Measurements from ENCODE around the gene PTN. TPM values are rescaled to one million over a fixed set of nuclear protein-coding genes. Genes with fewer than 3 reads are reported as not detected.

The PTN gene, protein sequence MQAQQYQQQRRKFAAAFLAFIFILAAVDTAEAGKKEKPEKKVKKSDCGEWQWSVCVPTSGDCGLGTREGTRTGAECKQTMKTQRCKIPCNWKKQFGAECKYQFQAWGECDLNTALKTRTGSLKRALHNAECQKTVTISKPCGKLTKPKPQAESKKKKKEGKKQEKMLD
- not detected for total RNA-seq

DNA sequence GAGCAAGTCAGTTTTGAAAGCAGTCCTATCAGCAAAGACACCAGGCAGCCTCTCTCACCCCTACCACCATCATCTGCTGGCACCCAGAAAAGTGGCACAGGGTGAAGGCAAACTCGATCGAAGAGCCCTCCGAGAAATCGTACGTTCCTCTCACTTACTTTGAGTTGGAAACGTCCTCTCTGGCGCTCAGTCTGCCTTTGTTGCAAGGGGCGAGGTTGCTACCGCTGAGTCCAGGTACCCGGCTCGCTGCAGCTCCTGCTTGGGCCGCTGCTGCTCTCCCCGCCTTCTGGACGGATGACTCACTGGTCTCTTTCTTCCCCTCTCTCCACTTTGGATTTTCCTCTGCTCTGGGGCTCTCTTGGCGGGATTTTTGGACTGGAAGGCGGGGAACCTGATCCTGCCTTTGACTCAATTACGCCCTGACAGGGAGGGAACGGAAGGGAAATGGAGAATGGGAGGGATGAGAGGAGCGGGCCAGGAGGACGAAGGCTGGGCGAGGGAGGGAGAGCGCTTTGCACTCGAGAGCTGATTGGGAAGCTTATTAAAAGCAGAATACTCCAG, at the start of gene PTN:
TSS of gene PTN (minus strand) at position 453 of the 561 bp plus-strand sequence. CDS start 88,760 bp downstream, outside the sequence.
- Mint-ChIP-seq H3K27me3 (ENCODE audit: low read depth) (peaks cover 16% of the 10 kb centered on the region), H3K27ac (no peak within 1 kb of the TSS), H3K4me1 (ENCODE audit: low read depth) (peaks cover 2% of the 10 kb centered on the region), H3K36me3 (ENCODE audit: low read depth) (no peaks in the 10 kb centered on the region), H3K9me3 (peaks cover 2% of the 10 kb centered on the region), H3K4me3 (no peak within 1 kb of the TSS)
- intact Hi-C loops (cut with micrococcal nuclease): no loop called here
- DNase-seq: no peak
- CTCF ChIA-PET: no interaction called here

DNA sequence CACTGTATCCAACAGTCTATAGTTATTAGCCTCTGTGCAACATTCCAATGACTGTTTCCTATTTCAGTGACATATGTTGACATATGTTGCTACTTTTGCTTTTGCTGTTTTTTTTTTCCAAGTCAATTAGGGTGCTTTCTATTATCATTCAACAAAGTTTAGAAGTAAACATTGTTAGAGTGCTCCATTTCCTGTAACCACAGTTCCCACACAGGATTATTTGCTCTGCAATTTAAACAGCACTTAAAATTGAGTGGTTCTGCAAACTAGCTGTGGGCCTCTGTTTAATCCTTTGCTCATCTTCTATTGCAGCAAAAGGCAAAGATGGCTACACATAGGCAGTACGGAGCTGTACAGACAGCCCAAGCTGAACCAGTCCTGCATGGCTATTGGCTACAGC, 46.5 kb upstream of the PTN start:
- DNase-seq: no peak
- H3K9me3 Mint-ChIP-seq: no peaks in the 10 kb centered on the region
- intact Hi-C loops (cut with micrococcal nuclease): no loop called here
- no peaks in the 10 kb centered on the region for H3K36me3 Mint-ChIP-seq (ENCODE audit: low read depth)
- H3K4me1 Mint-ChIP-seq (ENCODE audit: low read depth): no peaks in the 10 kb centered on the region
- H3K27me3 Mint-ChIP-seq (ENCODE audit: low read depth): peaks cover 2% of the 10 kb centered on the region
- no peak overlapping the region for H3K4me3 Mint-ChIP-seq
- CTCF ChIA-PET: no interaction called here
- H3K27ac Mint-ChIP-seq: no peak overlapping the region

DNA sequence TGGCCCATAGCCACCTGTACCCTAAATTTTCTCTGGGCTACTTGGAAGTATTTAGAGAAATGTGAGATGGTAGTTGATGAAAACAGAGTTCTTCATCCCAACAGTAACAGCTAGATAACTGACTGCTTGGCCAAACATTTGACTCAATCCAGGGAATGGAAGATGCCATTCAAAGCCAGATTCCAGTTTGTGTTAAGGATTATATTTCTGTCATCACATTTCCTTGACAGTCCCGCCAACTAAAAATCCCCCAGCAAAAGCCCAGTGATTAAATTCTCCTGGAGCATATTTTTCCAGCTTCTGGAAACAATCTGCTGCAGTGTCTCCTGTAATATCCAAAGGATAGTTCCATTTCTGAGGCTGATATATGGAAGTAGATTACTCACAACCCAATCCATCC, 45.4 kb upstream of the PTN start:
- Mint-ChIP-seq H3K9me3 (no peaks in the 10 kb centered on the region), H3K4me1 (ENCODE audit: low read depth) (no peaks in the 10 kb centered on the region), H3K36me3 (ENCODE audit: low read depth) (no peaks in the 10 kb centered on the region), H3K27ac (no peak overlapping the region), H3K4me3 (no peak overlapping the region), H3K27me3 (ENCODE audit: low read depth) (peaks cover 2% of the 10 kb centered on the region)
- DNase-seq: no peak
- intact Hi-C loops (cut with micrococcal nuclease): no loop called here
- CTCF ChIA-PET: no interaction called here

DNA sequence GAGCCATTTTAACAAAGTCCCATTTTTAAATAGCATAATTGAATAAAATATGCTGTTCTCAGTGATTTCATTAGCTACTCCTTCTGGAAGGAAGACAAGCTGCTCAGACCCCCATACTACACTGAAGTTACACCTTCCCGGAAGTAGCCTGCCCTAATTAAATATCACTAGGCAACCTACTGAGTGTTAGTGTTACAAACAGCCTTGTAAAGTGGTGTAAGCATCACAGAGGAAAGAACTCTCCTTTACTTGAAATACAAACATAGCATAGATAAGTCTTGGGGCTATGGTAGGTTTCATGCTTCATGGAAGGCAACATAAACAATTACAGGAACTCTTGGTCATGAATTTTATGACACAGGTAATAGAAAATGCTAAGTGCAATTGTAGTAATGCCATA, 43.4 kb upstream of the PTN start:
- H3K36me3 Mint-ChIP-seq (ENCODE audit: low read depth): no peaks in the 10 kb centered on the region
- no peak overlapping the region for H3K4me3 Mint-ChIP-seq
- H3K27ac Mint-ChIP-seq: no peak overlapping the region
- intact Hi-C loops (cut with micrococcal nuclease): no loop called here
- no peaks in the 10 kb centered on the region for H3K9me3 Mint-ChIP-seq
- CTCF ChIA-PET: interaction anchor here (1.1 kb wide), 1 partner anchor 21 kb away, joined by 3 read pairs; no protein-coding TSS in a partner anchor
- DNase-seq: no peak
- H3K4me1 Mint-ChIP-seq (ENCODE audit: low read depth): no peaks in the 10 kb centered on the region
- H3K27me3 Mint-ChIP-seq (ENCODE audit: low read depth): peaks cover 2% of the 10 kb centered on the region

DNA sequence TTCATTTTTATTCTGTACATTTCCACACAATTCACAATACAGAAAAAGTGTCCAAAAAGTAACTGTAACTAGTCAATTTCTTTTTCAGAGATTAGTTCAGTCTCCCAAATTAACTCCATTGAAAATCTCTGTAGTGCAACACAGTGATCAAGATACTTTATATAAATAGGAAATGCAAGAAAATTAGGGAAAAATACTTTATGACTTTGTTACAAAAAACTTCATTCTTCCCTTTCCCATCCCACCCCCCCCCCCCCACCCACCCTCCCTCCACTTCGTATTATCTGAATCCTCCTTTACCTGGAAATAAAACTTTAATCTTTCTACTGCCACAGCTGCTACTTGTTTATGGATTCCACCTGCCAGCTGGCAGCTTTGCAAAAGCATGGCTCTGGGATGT, 37.5 kb upstream of the PTN start:
- no peak for DNase-seq
- H3K9me3 Mint-ChIP-seq: peaks cover 10% of the 10 kb centered on the region
- no peaks in the 10 kb centered on the region for H3K36me3 Mint-ChIP-seq (ENCODE audit: low read depth)
- H3K27ac Mint-ChIP-seq: no peak overlapping the region
- no peaks in the 10 kb centered on the region for H3K27me3 Mint-ChIP-seq (ENCODE audit: low read depth)
- intact Hi-C loops (cut with micrococcal nuclease): no loop called here
- H3K4me3 Mint-ChIP-seq: no peak overlapping the region
- CTCF ChIA-PET: no interaction called here
- no peaks in the 10 kb centered on the region for H3K4me1 Mint-ChIP-seq (ENCODE audit: low read depth)

DNA sequence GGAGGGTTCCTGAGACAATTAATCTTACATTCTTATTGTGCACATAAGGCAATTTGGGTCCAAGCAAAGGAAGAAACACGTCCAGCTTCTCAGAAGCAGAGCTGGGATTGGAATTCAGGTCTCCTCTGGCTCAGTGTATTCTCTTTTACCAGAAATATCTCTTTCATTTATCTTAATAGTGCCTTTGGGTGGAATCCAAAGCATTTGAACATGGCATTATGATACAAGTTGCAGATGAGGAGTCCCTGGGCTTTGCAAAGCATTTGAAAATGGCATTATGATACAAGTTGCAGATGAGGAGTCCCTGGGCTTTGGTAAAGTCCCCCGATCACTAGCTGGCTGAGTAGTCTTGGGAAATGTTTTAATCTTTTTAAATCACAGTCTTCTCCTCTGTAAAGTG, 30.0 kb upstream of the PTN start:
- CTCF ChIA-PET: interaction anchor here (1.2 kb wide), 1 partner anchor 9 kb away, joined by 3 read pairs; no protein-coding TSS in a partner anchor
- Mint-ChIP-seq H3K27me3 (ENCODE audit: low read depth) (no peaks in the 10 kb centered on the region), H3K9me3 (peaks cover 9% of the 10 kb centered on the region), H3K36me3 (ENCODE audit: low read depth) (no peaks in the 10 kb centered on the region), H3K4me1 (ENCODE audit: low read depth) (no peaks in the 10 kb centered on the region), H3K4me3 (no peak overlapping the region), H3K27ac (no peak overlapping the region)
- intact Hi-C loops (cut with micrococcal nuclease): no loop called here
- no peak for DNase-seq

DNA sequence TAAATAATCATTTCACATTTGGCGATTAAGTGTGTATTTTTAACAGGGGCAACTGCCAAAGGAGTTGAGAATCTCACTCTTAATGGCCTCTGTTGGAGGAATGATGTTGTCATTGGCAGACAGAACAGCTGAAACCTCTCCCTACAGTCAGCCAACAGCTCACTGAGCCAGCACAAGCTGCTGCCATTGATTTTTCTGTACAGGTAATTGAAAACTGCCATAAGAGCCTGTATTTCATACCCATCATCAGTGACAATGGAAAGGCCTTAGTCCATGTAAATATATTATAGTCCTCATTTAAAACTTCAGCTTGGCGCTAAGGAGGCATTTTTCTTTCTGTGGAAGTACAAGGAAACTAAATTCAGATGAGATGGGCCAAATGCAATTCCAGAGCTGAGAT, 28.1 kb upstream of the PTN start:
- no peaks in the 10 kb centered on the region for H3K27me3 Mint-ChIP-seq (ENCODE audit: low read depth)
- intact Hi-C loops (cut with micrococcal nuclease): no loop called here
- no peaks in the 10 kb centered on the region for H3K36me3 Mint-ChIP-seq (ENCODE audit: low read depth)
- DNase-seq: no peak
- no peak overlapping the region for H3K27ac Mint-ChIP-seq
- no peak overlapping the region for H3K4me3 Mint-ChIP-seq
- H3K4me1 Mint-ChIP-seq (ENCODE audit: low read depth): no peaks in the 10 kb centered on the region
- H3K9me3 Mint-ChIP-seq: peaks cover 2% of the 10 kb centered on the region
- CTCF ChIA-PET: no interaction called here

DNA sequence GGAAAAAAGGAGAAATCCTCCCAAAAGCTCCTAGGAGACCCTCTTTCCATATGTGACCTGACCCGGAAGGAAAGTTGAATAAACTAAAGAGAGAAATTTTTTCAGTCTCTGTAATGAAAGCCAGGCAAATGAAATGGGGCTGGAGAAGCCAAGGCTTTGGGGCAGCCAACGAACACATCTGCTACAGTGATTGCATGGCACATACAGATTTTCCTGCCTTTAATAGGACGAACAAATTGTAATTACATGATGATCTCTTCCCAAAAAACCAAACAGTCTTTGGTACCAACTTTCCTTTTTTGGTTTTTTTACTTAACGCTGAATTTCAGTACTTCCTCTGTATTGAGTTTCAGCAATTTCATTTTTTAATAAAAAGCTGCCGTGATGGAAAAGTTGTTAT, 23.5 kb upstream of the PTN start:
- no peak overlapping the region for H3K27ac Mint-ChIP-seq
- no peak overlapping the region for H3K4me3 Mint-ChIP-seq
- intact Hi-C loops (cut with micrococcal nuclease): no loop called here
- H3K4me1 Mint-ChIP-seq (ENCODE audit: low read depth): no peaks in the 10 kb centered on the region
- H3K9me3 Mint-ChIP-seq: peaks cover 18% of the 10 kb centered on the region
- CTCF ChIA-PET: no interaction called here
- DNase-seq: no peak
- H3K27me3 Mint-ChIP-seq (ENCODE audit: low read depth): no peaks in the 10 kb centered on the region
- H3K36me3 Mint-ChIP-seq (ENCODE audit: low read depth): peaks cover 1% of the 10 kb centered on the region

DNA sequence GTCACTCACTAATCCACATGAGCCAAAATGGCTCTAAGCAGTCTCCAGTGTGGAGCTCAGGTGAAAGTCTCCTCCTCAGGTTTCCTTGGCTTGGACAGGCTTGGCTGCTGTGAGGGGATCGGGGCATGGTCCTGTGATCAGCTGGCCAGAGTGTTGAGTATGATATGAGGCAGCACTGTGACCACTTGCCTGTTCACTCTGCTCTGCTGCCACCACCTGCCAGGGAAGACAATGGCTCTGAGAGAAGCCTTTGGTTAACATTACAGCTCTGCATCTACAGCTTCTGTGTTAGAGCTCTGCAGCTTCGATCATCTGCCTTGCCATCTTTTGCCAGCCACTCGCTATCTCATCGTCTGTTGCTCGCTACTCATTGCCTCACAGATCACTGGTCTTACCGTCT, 20.1 kb upstream of the PTN start:
- CTCF ChIA-PET: interaction anchor here (0.7 kb wide), 1 partner anchor 9 kb away, joined by 3 read pairs; no protein-coding TSS in a partner anchor
- Mint-ChIP-seq H3K4me1 (ENCODE audit: low read depth) (no peaks in the 10 kb centered on the region), H3K27me3 (ENCODE audit: low read depth) (peaks cover 2% of the 10 kb centered on the region), H3K27ac (no peak overlapping the region), H3K9me3 (peaks cover 28% of the 10 kb centered on the region), H3K36me3 (ENCODE audit: low read depth) (peaks cover 3% of the 10 kb centered on the region), H3K4me3 (no peak overlapping the region)
- no peak for DNase-seq
- intact Hi-C loops (cut with micrococcal nuclease): no loop called here

DNA sequence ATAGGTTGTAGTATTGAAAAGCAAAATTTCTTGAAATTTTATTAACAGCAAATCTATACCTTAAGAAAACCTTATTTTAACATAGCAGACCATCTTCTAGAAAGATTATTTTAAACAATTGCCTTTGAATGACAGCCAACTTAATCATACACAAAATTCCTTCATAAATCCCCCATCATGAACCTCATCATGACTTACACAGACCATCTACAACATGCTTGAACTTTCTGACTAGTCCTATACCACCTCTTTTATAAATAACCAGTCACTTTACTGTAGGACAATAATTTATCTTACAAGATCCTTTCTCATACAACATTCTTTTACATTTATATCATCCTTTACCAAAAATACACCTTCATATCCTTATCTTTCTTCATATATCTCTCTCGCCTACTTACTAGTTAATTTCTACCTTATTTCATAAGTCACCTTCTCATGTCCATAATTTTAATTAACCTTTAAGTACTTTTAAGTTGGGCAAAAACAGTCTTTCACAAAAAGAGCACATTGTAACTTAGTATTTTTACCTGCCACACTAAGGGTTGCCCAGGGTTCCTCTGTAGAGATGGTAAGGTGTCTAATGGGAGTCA, 16.6 kb upstream of the PTN start:
- no peaks in the 10 kb centered on the region for H3K4me1 Mint-ChIP-seq (ENCODE audit: low read depth)
- intact Hi-C loops (cut with micrococcal nuclease): no loop called here
- no peak for DNase-seq
- CTCF ChIA-PET: no interaction called here
- peaks cover 3% of the 10 kb centered on the region for H3K36me3 Mint-ChIP-seq (ENCODE audit: low read depth)
- H3K27me3 Mint-ChIP-seq (ENCODE audit: low read depth): peaks cover 2% of the 10 kb centered on the region
- peaks cover 26% of the 10 kb centered on the region for H3K9me3 Mint-ChIP-seq
- H3K4me3 Mint-ChIP-seq: no peak overlapping the region
- no peak overlapping the region for H3K27ac Mint-ChIP-seq

DNA sequence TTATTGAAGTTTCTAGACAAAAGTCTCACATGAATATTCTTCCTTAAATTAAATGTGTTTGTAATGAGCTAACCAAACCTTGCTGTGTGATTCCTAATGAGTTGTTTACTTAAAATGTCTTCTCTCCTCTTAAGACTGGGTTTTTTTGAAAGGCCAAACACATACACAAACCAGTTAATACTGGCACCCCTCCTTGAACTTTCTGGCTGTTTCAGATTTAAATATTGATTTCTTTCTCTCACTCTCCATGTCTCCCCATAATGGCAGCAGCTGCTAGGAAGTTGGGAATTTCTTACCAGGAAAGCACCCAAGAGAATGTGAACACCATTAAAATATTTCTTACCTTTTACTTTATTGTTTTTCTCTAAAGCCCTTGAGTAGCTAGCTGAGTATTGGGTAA, 11.4 kb upstream of the PTN start:
- no peak for DNase-seq
- H3K9me3 Mint-ChIP-seq: peaks cover 5% of the 10 kb centered on the region
- CTCF ChIA-PET: no interaction called here
- no peak overlapping the region for H3K27ac Mint-ChIP-seq
- no peaks in the 10 kb centered on the region for H3K27me3 Mint-ChIP-seq (ENCODE audit: low read depth)
- H3K4me1 Mint-ChIP-seq (ENCODE audit: low read depth): no peaks in the 10 kb centered on the region
- intact Hi-C loops (cut with micrococcal nuclease): no loop called here
- H3K36me3 Mint-ChIP-seq (ENCODE audit: low read depth): no peaks in the 10 kb centered on the region
- H3K4me3 Mint-ChIP-seq: no peak overlapping the region

DNA sequence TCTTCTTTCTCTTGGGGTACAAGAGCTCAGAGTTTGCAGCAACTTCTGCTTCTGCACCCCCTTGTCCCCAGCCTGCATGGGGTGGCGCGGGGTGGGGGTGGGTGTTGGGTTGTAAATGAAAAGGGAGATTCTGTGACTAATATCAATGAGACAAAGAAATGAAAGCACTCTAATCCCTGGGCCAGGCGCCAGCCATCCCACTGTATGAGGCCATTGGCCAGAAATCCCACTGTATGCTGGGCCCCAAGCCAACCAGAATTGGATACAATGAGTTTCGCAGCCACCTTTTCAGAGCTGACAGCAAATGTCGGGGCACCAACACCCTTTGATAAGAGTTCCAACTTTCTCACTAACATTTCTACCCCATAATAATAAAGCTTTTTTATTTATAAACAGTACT, 10.9 kb upstream of the PTN start:
- Mint-ChIP-seq H3K27me3 (ENCODE audit: low read depth) (no peaks in the 10 kb centered on the region), H3K4me1 (ENCODE audit: low read depth) (no peaks in the 10 kb centered on the region), H3K27ac (no peak overlapping the region), H3K4me3 (no peak overlapping the region), H3K36me3 (ENCODE audit: low read depth) (no peaks in the 10 kb centered on the region), H3K9me3 (peaks cover 3% of the 10 kb centered on the region)
- CTCF ChIA-PET: no interaction called here
- DNase-seq: no peak
- intact Hi-C loops (cut with micrococcal nuclease): no loop called here

DNA sequence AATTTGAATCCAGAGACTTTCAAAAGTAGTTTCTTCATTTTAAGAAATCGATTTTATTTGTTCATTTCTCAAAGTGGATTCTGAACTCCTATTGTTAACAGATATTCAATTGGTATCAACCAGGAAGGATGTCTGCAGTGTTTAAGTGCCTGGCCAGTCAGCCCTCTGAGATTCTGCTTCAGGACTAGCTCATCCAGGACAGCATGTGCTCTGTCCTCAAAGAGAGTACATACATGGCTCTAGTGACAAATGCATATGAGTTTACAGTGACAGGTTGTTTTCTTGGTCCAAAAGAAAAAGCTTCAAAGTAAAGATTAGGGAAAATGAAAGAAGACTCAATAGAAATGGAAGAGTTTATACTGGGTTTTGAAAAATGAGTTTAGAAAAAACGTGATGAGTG, 8.4 kb upstream of the PTN start:
- intact Hi-C loops (cut with micrococcal nuclease): no loop called here
- Mint-ChIP-seq H3K9me3 (peaks cover 3% of the 10 kb centered on the region), H3K27ac (no peak overlapping the region), H3K36me3 (ENCODE audit: low read depth) (no peaks in the 10 kb centered on the region), H3K27me3 (ENCODE audit: low read depth) (no peaks in the 10 kb centered on the region), H3K4me1 (ENCODE audit: low read depth) (no peaks in the 10 kb centered on the region), H3K4me3 (no peak overlapping the region)
- DNase-seq: no peak
- CTCF ChIA-PET: no interaction called here

Measured in activated naive CD4-positive, alpha-beta T cell treated with anti-CD3 and anti-CD28 coated beads for 36 hours (primary cell).